NB4 (cell line): ENCODE results near the gene GMDS.

Experiments used
- DNase-seq: peaks from one replicate; pipeline ENCODE4 v3.0.0; 2010; ENCODE audit warnings: low read depth
- H3K4me3 ChIP-seq: one replicate; pipeline ENCODE4 v1.5.1; 2011; ENCODE audit warnings: mild to moderate bottlenecking, low read depth, low read length, moderate library complexity
- MYC ChIP-seq: IDR thresholded peaks from 2 replicates; pipeline ENCODE4 v1.6.1; 2011; ENCODE audit warnings: low read depth, low read length
- POLR2A ChIP-seq: IDR thresholded peaks from 2 replicates; pipeline ENCODE4 v1.6.1; 2011; ENCODE audit warnings: mild to moderate bottlenecking; ENCODE audit not compliant: insufficient read length; ENCODE audit errors: extremely low read depth
- TF ChIP-seq, protein P1 (sequence below): IDR thresholded peaks from one replicate; pipeline ENCODE4 v1.5.1; 2012; ENCODE audit warnings: low read depth, low read length
- TF ChIP-seq, protein P2 (sequence below): IDR thresholded peaks from 2 replicates; pipeline ENCODE4 v1.6.1; 2011; ENCODE audit warnings: low read depth, low read length

GMDS gene

DNA sequence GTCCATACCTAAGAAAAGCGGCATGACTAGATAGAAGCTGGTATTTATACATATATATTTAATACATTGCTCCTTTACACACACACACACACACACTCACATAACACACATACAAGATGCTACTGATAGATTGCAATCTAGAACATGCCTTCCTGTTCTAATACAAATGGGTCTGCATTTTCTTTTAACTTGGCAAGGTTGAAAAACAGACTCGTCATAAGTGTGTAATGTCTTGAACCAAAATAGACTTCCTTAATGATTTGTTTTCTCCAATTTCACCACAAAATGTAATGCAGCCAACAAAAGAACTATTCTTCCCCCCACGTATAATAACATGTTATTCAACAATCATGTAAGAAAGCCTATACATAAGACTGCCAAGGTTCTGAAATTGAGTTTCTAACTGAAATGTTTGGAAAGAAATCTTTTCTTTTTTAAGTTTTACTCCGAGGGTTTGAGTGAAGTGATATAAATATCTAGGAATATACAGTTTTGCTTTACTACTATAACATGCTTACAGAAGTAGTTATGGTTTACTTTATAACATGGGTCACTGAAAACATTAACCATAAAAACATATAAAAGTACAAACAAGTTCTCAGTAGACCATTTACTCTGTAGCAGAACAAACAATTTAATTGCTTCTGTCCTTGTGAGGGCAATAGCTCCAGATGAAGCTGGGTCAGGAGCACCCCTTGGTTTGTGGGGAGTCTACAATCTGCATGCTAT is 428.2 kb downstream of the GMDS start:
- TF ChIP-seq, protein P1, sequence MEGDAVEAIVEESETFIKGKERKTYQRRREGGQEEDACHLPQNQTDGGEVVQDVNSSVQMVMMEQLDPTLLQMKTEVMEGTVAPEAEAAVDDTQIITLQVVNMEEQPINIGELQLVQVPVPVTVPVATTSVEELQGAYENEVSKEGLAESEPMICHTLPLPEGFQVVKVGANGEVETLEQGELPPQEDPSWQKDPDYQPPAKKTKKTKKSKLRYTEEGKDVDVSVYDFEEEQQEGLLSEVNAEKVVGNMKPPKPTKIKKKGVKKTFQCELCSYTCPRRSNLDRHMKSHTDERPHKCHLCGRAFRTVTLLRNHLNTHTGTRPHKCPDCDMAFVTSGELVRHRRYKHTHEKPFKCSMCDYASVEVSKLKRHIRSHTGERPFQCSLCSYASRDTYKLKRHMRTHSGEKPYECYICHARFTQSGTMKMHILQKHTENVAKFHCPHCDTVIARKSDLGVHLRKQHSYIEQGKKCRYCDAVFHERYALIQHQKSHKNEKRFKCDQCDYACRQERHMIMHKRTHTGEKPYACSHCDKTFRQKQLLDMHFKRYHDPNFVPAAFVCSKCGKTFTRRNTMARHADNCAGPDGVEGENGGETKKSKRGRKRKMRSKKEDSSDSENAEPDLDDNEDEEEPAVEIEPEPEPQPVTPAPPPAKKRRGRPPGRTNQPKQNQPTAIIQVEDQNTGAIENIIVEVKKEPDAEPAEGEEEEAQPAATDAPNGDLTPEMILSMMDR, result no peak
- TF ChIP-seq, protein P2, sequence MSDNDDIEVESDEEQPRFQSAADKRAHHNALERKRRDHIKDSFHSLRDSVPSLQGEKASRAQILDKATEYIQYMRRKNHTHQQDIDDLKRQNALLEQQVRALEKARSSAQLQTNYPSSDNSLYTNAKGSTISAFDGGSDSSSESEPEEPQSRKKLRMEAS, result no peak
- TF ChIP-seq POLR2A, result no peak
- no peak for TF ChIP-seq MYC
- DNase-seq, result no peak
- H3K4me3 ChIP-seq, result no peak overlapping the region

DNA sequence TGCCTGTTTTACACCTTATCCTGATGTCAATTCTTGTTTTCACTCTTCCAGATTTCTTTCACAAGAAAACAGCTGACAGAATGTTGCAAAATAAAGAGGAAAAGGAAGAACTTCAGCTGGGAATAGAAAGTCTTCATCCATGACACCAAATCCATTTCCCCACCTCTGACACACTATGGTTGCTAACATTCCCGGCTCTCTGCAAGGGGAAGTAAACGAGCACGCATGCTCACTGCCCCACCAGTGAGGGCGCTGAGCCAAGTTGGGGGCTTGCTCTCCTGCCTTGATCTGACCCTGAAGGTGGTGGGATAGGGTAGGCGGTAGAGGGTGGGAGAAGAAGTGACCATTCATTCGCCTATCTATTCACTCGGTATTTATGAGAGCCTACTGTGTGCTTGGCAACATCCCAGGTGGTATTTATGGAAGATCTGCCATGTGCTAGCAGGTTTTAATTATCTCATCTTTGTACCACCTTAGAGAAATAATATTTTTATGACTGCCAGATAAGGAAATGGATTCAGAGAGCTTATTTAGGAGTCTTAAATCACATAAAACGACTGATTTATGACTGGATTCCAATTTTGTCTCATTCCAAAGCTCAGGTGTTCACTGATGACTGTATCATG is 429.5 kb downstream of the GMDS start:
- DNase-seq, result no peak
- no peak overlapping the region for H3K4me3 ChIP-seq
- TF ChIP-seq, protein P1, result no peak
- TF ChIP-seq, protein P2, result no peak
- no peak for TF ChIP-seq MYC
- TF ChIP-seq POLR2A, result no peak

DNA sequence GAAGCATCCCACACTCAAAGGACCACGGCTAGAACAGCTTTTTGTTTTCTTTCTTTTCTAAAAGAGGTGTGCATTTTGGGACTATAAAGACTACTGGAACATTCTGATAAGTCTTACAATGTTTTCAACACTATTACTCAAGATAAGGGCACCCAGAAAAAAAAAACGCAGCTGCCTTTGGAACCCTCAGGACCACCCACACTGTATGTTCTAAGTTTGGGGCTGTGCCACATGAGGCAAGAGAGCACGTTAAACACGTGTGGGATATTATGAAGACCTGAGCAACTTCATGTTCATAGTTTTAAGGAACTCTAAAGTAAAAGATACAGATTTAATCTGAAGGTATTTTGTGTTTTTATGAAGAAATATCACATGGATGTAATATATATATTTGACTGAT is 431.1 kb downstream of the GMDS start:
- DNase-seq, result no peak
- TF ChIP-seq, protein P1, result no peak
- TF ChIP-seq MYC (no peak), POLR2A (no peak)
- TF ChIP-seq, protein P2, result no peak
- no peak overlapping the region for H3K4me3 ChIP-seq

DNA sequence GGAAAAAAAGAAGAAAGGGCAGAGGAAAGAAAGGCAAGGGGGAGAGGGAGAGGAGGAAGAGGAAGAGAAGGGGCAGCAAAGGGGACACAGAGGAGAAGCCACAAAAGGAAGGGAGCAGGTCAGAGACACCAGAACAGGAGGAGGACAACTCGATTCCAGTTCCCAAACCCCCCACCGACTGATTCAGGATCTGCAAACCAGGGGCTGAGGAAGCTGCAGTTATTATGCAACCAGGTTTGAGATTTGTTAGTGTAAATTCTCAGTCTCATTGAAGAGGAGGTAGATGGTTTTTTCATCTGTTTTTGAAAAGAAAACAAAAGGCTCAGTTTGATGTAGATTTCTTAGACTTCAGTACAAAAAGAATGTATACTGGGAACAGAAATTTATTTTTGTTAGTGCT is 432.9 kb downstream of the GMDS start:
- no peak for TF ChIP-seq POLR2A
- no peak for TF ChIP-seq MYC
- TF ChIP-seq, protein P2, result no peak
- TF ChIP-seq, protein P1, result no peak
- DNase-seq, result peak; percentile 17

DNA sequence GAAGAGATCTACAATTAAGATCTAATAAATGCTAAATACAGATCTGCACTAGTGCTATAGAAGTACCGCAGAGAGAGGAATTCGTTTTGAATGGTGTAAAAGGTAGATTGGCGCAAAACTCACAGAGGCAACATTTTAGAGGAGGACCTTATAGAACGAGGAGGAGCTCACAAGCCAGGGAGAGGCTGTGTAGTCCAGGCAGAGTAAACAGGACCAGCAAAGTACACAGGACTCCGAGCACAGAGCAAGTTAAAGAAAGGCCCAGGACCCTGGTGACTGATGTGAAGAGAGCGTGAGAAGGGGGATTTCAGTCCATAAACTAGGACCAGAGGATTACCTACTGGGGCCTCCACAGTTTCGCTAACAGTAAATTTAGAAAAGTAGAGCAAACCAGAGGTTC is 433.4 kb downstream of the GMDS start:
- TF ChIP-seq, protein P2, result no peak
- no peak for TF ChIP-seq MYC
- TF ChIP-seq, protein P1, result no peak
- no peak for TF ChIP-seq POLR2A
- no peak for DNase-seq
- H3K4me3 ChIP-seq, result no peak overlapping the region

More for the DNA sequence above, 432.9 kb downstream of the GMDS start:
- no peak overlapping the region for H3K4me3 ChIP-seq
